HG02763 (cell line): ENCODE results near the gene HACD2.

ENCODE experiments used
- ATAC-seq: cut with Tn5 transposase; IDR thresholded peaks from one replicate; pipeline ENCODE4 v1.9.1; 2021; ENCODE audit warnings: mild to moderate bottlenecking, moderate library complexity; ENCODE audit not compliant: unreplicated experiment

The HACD2 gene

DNA sequence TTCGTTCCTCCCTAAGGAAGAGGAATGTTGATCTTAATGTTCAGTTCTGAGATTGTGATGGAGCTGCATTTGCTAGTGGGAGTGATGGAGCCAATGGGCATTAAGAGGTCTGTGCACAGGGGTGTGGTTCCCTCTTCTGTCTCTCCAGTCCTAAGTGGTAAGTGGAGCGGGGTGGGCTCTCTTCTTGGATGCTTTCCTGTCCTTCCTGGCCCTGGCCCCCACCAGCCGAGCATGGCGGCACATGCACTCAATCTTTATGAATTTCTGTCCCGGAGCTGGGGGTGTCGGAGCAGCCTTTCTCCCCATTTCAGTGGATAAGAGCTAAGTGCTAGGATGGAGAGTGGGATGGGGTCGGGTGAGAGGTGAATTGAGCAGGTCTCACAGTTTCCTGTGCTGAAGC lies 98.4 kb downstream of the HACD2 start:
- no peak for ATAC-seq

- no peak for ATAC-seq
Observed at GRCh38 chr3:123485551-123485950, 99.3 kb downstream of the HACD2 start.

DNA sequence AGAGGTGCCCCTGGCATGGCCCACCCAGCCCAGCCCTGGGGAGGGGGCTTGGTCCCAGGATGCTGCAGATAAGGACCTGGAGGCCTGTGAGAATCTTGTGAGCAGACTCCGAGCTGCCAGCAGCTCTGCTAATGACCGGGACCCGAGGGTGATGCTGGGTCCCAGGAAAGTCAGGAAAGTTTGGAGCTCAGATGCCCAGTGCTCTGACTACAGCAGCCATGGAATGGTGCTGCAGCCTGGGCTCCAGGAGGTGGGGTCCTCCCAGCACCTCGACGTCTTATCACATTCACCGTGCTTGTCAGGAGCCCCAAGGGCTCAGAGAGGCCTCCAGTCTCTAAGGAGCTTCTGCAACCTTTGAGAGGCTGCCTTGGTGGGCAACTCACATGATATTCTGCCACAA lies 101.7 kb downstream of the HACD2 start:
- ATAC-seq, result no peak

DNA sequence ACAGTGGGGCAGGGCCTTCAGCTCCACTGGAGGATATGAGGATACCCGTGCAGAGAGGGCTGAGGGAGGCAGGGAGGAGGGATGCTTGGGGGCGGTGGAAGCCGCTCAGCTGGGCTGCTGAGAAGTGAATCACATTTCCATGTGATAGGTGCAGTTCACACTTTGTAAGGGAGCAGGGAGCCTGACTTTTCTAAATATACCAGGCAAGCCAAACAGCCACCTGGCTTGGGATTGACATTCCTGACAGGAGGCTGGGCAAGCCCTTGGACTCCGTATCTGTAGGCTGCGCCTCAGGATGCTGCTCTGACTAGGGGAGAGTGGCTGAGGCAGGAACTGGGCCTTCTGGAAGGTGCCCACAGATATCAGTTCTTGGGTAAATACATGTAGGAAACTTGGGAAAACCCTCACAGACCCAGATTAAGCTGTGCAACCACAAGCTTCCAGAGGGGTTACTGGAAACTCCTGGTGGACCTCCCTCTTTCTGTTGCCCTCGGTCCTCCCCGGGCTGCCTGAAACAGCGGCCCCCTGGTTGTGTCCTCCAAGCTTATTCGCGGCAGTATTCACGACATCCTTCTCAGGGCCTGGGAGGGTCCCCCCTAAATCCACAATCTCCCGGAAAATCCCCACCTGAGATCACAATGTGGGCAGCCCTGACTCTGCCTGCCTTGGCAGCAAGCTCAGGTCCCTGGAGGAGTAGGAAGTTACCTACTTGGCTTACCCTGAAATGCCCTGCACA lies 103.0 kb downstream of the HACD2 start:
- ATAC-seq, result no peak

GRCh38 chr3:123481071-123481470 lies 103.8 kb downstream of the HACD2 start:
- ATAC-seq, result no peak

DNA sequence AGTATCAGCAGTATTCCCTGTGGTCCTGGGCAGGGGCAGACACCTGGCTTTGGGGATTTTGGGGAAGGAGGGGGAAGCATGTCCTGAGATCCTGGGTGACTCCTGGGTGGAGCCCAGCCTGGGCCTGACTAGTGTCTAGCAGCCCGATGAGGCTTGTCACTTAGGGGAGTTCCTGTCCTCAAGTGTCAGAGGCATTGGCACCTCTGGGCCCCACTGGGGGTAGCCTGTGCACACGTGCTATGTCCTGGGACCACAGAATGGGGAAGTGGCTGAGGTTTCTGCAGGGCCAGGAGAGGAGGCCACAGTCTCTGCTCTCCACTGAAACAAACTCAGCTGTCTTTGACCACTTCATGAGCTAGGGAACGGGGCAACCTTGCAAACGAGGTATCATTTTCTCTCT lies 104.4 kb downstream of the HACD2 start:
- ATAC-seq, result no peak

- no peak for ATAC-seq
Observed at GRCh38 chr3:123479891-123480290, 105.0 kb downstream of the HACD2 start.

GRCh38 chr3:123478314-123478713 lies 106.5 kb downstream of the HACD2 start:
- no peak for ATAC-seq

GRCh38 chr3:123476967-123477750 lies 107.7 kb downstream of the HACD2 start:
- ATAC-seq, result no peak

- no peak for ATAC-seq
Observed at GRCh38 chr3:123475786-123476185, 109.1 kb downstream of the HACD2 start.

DNA sequence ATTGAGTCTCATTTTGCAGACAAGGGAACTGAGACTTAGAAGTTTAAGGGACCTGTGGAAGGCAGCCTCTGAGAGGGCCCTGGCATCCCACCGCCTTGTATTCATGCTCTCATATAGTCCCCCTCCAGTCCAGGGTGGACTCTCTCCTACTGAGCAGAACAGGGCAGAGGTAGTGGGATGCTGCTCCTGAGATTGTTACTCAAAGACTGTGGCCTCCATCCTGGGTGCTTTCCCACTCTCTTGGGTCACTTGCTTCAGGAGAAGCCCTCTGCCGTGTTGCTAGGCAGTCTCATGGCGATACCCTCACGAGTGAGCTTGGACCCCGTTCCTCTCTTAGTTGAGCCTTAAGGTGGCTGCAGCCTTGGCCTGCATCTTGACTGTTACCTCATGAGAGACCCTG lies 113.7 kb downstream of the HACD2 start:
- no peak for ATAC-seq

DNA sequence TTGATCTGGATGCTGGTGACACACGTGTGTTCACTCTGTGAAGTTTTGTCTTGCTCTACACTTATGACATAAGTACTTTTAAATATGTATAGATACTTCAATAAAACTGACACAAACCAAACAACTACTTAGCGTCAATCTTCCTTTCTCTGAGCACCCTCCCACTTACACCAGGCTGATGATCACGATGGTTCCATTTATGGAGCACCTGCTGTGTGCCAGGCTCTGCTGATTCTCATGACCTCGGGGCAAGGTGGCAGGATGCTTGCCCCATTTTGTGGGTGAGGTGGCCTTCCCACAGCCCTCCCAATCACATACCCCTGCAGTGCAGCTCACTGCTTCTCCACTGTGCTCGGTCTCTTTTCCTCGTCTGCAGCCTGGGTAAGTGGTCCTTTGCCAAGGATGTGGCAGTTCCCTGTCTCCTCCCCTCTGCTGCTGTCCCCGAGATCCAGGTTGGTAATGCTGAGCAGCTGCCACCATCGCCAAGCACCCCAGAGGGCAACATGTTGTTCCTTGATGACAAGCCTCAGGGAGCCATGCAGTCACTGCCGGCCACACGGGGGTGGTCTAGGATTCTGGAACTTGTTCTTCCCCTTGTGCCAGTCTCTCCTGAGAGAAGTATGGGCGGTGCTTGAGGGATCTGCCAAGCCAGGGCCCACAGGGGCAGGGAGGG lies 115.4 kb downstream of the HACD2 start:
- ATAC-seq, result no peak

DNA sequence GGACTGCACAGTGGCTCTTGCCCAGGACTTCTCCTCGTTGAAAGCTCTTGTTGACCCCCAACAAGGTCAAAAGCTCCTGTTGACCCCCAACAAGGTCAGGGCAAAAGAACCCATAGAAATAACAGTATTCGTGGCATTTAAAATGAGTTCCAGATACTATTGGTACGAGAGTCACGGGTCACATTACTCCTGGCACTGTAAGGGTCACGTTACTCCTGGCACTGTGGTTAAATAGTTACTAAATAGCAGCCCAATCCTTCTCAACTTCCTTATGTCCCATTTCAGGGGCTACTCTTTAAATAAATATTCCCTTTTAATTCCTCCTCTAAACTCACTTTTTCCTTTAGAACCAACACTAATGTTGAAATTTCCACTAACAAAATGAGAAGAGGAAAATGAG lies 117.8 kb downstream of the HACD2 start:
- no peak for ATAC-seq

DNA sequence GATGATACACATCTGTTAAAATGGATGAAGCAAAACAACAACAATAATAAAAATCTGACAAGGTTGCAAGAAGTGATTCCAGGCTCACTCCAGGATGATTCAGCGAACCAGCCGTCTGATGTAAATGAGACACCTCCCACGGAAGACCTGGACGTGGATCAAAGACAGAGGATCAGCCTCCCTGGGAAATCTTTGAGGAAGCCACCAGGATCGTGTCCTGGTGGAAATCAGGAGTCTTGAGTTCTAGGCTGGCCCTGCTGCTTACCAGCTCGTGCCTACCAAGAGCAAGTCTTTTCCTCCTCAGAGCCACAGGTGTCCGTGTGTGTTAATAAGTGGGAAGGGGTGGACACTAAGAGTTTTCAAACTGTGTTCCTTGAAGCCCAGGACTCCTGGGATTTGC lies 120.6 kb downstream of the HACD2 start:
- ATAC-seq, result no peak

DNA sequence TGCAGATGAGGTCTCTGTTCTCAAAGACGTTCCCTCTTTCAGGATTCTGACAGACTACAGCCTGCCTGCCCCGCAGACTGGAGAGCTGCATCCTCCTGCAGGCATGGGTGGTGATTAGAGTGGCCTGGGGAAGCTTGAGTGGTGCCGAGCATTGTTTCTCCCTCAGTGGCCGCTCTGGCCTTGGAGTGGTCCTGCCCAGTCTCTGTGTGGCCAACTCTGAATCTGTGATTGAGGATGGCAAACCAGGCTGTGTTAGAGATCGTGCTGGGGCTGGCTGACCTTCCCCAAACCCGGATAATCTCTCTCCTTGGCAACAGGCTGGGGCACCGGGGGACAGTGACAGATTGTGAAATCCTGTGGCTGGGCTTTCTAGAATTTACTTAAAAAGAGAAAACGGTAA lies 125.0 kb downstream of the HACD2 start:
- ATAC-seq, result no peak

- ATAC-seq, result no peak
Observed at GRCh38 chr3:123458255-123458654, 126.6 kb downstream of the HACD2 start.

DNA sequence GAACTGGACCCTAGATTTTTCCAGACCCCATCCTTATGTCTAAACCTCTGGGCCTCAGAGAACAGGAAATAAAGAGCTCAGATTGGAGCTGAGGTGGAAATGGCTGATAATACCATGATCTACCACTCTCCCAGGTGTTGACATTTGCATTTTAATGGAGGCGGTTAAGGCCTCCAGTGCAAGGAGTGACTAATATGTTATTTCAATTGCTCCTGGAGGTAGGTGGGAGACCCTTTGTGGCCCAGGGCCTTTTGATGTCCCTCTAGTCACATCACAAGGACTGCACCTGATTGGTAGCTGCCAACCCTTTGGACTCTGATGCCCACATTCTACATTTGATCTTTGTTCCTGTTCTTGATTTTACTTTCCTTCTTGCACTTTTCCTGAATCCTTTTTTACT lies 127.0 kb downstream of the HACD2 start:
- ATAC-seq, result no peak

DNA sequence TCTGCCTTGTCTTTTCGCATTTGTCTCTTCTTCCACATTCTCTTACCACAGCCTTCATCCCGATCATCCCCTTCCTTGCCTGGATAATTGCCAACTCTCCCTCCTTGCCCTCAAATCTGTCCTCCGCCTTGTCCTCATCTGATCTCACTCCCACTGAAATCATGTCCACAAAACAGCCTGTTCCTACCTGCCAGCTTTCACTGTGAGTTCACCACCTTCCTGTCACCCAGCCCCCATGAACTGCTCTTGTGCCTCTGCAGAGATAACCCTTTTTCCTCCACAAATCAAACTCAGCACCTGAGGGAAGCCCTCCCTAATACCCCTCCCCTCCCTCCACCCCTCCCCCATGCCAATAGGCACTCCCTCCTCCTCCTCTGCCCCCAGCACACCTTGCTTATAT lies 131.2 kb downstream of the HACD2 start:
- no peak for ATAC-seq

DNA sequence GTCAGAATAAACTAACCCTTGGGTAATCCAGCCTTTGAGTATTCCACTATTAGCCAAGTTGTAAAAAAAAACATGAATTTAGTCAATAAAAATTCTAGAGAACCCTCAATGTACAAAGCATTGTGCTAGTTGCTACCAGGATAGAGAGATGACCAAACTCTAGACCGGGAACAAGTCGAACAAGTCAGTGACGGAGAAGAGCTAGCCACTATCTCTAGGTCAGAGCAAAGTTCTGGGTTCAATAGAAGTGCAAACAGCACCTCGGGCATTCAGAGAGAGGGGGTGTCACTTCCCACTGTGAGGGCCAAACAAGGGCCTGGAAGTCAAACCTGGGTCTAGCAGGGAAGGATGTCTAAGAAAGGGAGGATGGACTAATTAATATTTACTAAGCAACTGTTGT lies 133.7 kb downstream of the HACD2 start:
- ATAC-seq, result no peak

- ATAC-seq, result no peak
Observed at GRCh38 chr3:123449997-123450604, 134.8 kb downstream of the HACD2 start.
